HEK293 (cell line): ENCODE measurements around the gene GSAP.

Source experiments
- EGR2 ChIP-seq: fragments of 450-650 bp; formaldehyde crosslinking; IDR thresholded peaks from 2 replicates; pipeline ENCODE4 v1.5.1; 2016; ENCODE audit warnings: low read depth, missing biosample characterization, missing genetic modification characterization
- GFI1B ChIP-seq: fragments of 450-650 bp; formaldehyde crosslinking; IDR thresholded peaks from 2 replicates; pipeline ENCODE4 v1.5.1; 2016; ENCODE audit warnings: missing biosample characterization, missing genetic modification characterization
- GLI2 ChIP-seq: fragments of 450-650 bp; formaldehyde crosslinking; IDR thresholded peaks from 2 replicates; pipeline ENCODE4; 2017; ENCODE audit warnings: missing biosample characterization, missing genetic modification characterization, low read depth, borderline replicate concordance
- GLIS2 ChIP-seq: fragments of 450-650 bp; formaldehyde crosslinking; IDR thresholded peaks from 2 replicates; pipeline ENCODE4 v1.5.1; 2016; ENCODE audit warnings: missing biosample characterization, missing genetic modification characterization
- MYNN ChIP-seq: fragments of 450-650 bp; formaldehyde crosslinking; IDR thresholded peaks from 2 replicates; pipeline ENCODE4 v1.5.1; 2016; ENCODE audit warnings: missing biosample characterization, missing genetic modification characterization, borderline replicate concordance
- SALL2 ChIP-seq: fragments of 450-650 bp; formaldehyde crosslinking; IDR thresholded peaks from 2 replicates; pipeline ENCODE4 v1.5.0; 2017; ENCODE audit warnings: missing biosample characterization, mild to moderate bottlenecking, missing genetic modification characterization, borderline replicate concordance
- SP3 ChIP-seq: fragments of 450-650 bp; formaldehyde crosslinking; IDR thresholded peaks from 2 replicates; pipeline ENCODE4 v1.5.1; 2016; ENCODE audit warnings: missing biosample characterization, missing genetic modification characterization
- SP7 ChIP-seq: fragments of 450-650 bp; formaldehyde crosslinking; IDR thresholded peaks from 2 replicates; pipeline ENCODE4 v1.5.1; 2016; ENCODE audit warnings: missing biosample characterization, missing genetic modification characterization
- YY2 ChIP-seq: fragments of 450-650 bp; formaldehyde crosslinking; IDR thresholded peaks from 2 replicates; pipeline ENCODE4 v1.5.1; 2016; ENCODE audit warnings: missing biosample characterization, missing genetic modification characterization
- ZBTB21 ChIP-seq: fragments of 450-650 bp; formaldehyde crosslinking; IDR thresholded peaks from 2 replicates; pipeline ENCODE4 v1.5.1; 2017; ENCODE audit warnings: missing biosample characterization, missing genetic modification characterization
- ZBTB8A ChIP-seq: fragments of 450-650 bp; formaldehyde crosslinking; IDR thresholded peaks from 2 replicates; pipeline ENCODE4 v1.5.1; 2016; ENCODE audit warnings: missing biosample characterization, missing genetic modification characterization
- ZFHX2 ChIP-seq: fragments of 450-650 bp; formaldehyde crosslinking; conservative IDR thresholded peaks from 2 replicates; pipeline ENCODE4 v1.5.1; 2016; ENCODE audit warnings: missing biosample characterization, missing genetic modification characterization
- ZIC2 ChIP-seq: fragments of 450-650 bp; formaldehyde crosslinking; IDR thresholded peaks from 2 replicates; pipeline ENCODE4 v1.5.1; 2016; ENCODE audit warnings: missing biosample characterization, missing genetic modification characterization
- ZNF140 ChIP-seq: fragments of 450-650 bp; formaldehyde crosslinking; IDR thresholded peaks from 2 replicates; pipeline ENCODE4 v1.5.1; 2016; ENCODE audit warnings: missing biosample characterization, missing genetic modification characterization
- ZNF16 ChIP-seq: fragments of 450-650 bp; formaldehyde crosslinking; IDR thresholded peaks from 2 replicates; pipeline ENCODE4 v1.5.1; 2016; ENCODE audit warnings: low read depth, missing biosample characterization, missing genetic modification characterization
- ZNF19 ChIP-seq: fragments of 450-650 bp; formaldehyde crosslinking; IDR thresholded peaks from 2 replicates; pipeline ENCODE4; 2016; ENCODE audit warnings: missing biosample characterization, missing genetic modification characterization, low read depth
- ZNF2 ChIP-seq: fragments of 450-650 bp; formaldehyde crosslinking; IDR thresholded peaks from 2 replicates; pipeline ENCODE4 v1.5.1; 2016; ENCODE audit warnings: missing biosample characterization, missing genetic modification characterization
- ZNF221 ChIP-seq: fragments of 450-650 bp; formaldehyde crosslinking; IDR thresholded peaks from 2 replicates; pipeline ENCODE4 v1.5.1; 2017; ENCODE audit warnings: missing biosample characterization, missing genetic modification characterization, borderline replicate concordance
- ZNF248 ChIP-seq: fragments of 450-650 bp; formaldehyde crosslinking; IDR thresholded peaks from 2 replicates; pipeline ENCODE4 v1.5.1; 2017; ENCODE audit warnings: missing biosample characterization, missing genetic modification characterization
- ZNF311 ChIP-seq: fragments of 450-650 bp; formaldehyde crosslinking; IDR thresholded peaks from 2 replicates; pipeline ENCODE4 v1.5.1; 2017; ENCODE audit warnings: missing biosample characterization, missing genetic modification characterization, borderline replicate concordance
- ZNF324 ChIP-seq: fragments of 450-650 bp; formaldehyde crosslinking; IDR thresholded peaks from 2 replicates; pipeline ENCODE4 v1.5.1; 2016; ENCODE audit warnings: missing biosample characterization, missing genetic modification characterization
- ZNF354C ChIP-seq: fragments of 450-650 bp; formaldehyde crosslinking; IDR thresholded peaks from 2 replicates; pipeline ENCODE4 v1.5.1; 2016; ENCODE audit warnings: missing biosample characterization, missing genetic modification characterization, low read depth, borderline replicate concordance
- ZNF362 ChIP-seq: fragments of 450-650 bp; formaldehyde crosslinking; IDR thresholded peaks from 2 replicates; pipeline ENCODE4 v1.5.1; 2016; ENCODE audit warnings: missing biosample characterization, missing genetic modification characterization
- ZNF394 ChIP-seq: fragments of 450-650 bp; formaldehyde crosslinking; IDR thresholded peaks from 2 replicates; pipeline ENCODE4 v1.5.1; 2016; ENCODE audit warnings: missing biosample characterization, missing genetic modification characterization, mild to moderate bottlenecking, moderate library complexity, borderline replicate concordance
- ZNF426 ChIP-seq: fragments of 450-650 bp; formaldehyde crosslinking; IDR thresholded peaks from 2 replicates; pipeline ENCODE4 v1.5.1; 2017; ENCODE audit warnings: missing biosample characterization, missing genetic modification characterization, mild to moderate bottlenecking, inconsistent platforms, moderate library complexity
- ZNF521 ChIP-seq: fragments of 450-650 bp; formaldehyde crosslinking; IDR thresholded peaks from 2 replicates; pipeline ENCODE4 v1.5.1; 2017; ENCODE audit warnings: missing biosample characterization, mild to moderate bottlenecking, missing genetic modification characterization
- ZNF626 ChIP-seq: fragments of 450-650 bp; sonication (Bioruptor Pico); formaldehyde crosslinking; IDR thresholded peaks from 2 replicates; pipeline ENCODE4 v1.5.1; 2018; ENCODE audit warnings: missing biosample characterization, missing genetic modification characterization, inconsistent platforms
- ZNF654 ChIP-seq: fragments of 450-650 bp; formaldehyde crosslinking; IDR thresholded peaks from 2 replicates; pipeline ENCODE4 v1.5.1; 2016; ENCODE audit warnings: low read depth, missing biosample characterization, missing genetic modification characterization
- ZNF660 ChIP-seq: fragments of 450-650 bp; IDR thresholded peaks from 2 replicates; pipeline ENCODE4 v1.5.1; 2018; ENCODE audit warnings: missing biosample characterization, mild to moderate bottlenecking, missing genetic modification characterization
- ZNF664 ChIP-seq: fragments of 450-650 bp; formaldehyde crosslinking; IDR thresholded peaks from 2 replicates; pipeline ENCODE4 v1.5.1; 2016; ENCODE audit warnings: missing biosample characterization, missing genetic modification characterization
- ZNF776 ChIP-seq: fragments of 450-650 bp; formaldehyde crosslinking; IDR thresholded peaks from 2 replicates; pipeline ENCODE4 v1.5.0; 2017; ENCODE audit warnings: missing biosample characterization, missing genetic modification characterization, borderline replicate concordance
- ZNF843 ChIP-seq: fragments of 450-650 bp; formaldehyde crosslinking; IDR thresholded peaks from 2 replicates; pipeline ENCODE4 v1.5.1; 2016; ENCODE audit warnings: missing biosample characterization, missing genetic modification characterization
- TF ChIP-seq, protein P1 (sequence below): IDR thresholded peaks from 2 replicates; pipeline ENCODE4 v1.6.1; 2011; ENCODE audit warnings: mild to moderate bottlenecking, low read depth, low read length, borderline replicate concordance
- TF ChIP-seq, protein P2 (sequence below): fragments of 450-650 bp; formaldehyde crosslinking; IDR thresholded peaks from 2 replicates; pipeline ENCODE4 v1.5.1; 2016; ENCODE audit warnings: missing biosample characterization, missing genetic modification characterization, low read depth

The GSAP gene

GRCh38 chr7:77331938-77332695 lies 84.0 kb downstream of the GSAP start (continued):
- no peak for TF ChIP-seq GLI2
- TF ChIP-seq ZNF654 (tag by site-specific recombination): peak; percentile 82
- no peak for TF ChIP-seq ZNF324 (tag by site-specific recombination)
- 0 out of 2 replicates have a peak, but pooled peaks have one; percentile 15 for TF ChIP-seq ZBTB8A (tag by site-specific recombination)
- no peak for TF ChIP-seq ZNF2 (tag by site-specific recombination)
- no peak for TF ChIP-seq ZNF354C (tag by site-specific recombination)
- TF ChIP-seq ZNF521: no peak
- TF ChIP-seq GLIS2 (tag by site-specific recombination): no peak
- TF ChIP-seq ZNF362 (tag by site-specific recombination): no peak
- TF ChIP-seq GFI1B (tag by site-specific recombination): no peak
- TF ChIP-seq SP7 (tag by site-specific recombination): no peak
- TF ChIP-seq ZNF140: no peak
- no peak for TF ChIP-seq ZNF626 (tag by site-specific recombination)
- TF ChIP-seq ZNF776: no peak
- TF ChIP-seq, protein P1, sequence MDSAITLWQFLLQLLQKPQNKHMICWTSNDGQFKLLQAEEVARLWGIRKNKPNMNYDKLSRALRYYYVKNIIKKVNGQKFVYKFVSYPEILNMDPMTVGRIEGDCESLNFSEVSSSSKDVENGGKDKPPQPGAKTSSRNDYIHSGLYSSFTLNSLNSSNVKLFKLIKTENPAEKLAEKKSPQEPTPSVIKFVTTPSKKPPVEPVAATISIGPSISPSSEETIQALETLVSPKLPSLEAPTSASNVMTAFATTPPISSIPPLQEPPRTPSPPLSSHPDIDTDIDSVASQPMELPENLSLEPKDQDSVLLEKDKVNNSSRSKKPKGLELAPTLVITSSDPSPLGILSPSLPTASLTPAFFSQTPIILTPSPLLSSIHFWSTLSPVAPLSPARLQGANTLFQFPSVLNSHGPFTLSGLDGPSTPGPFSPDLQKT: no peak
- no peak for TF ChIP-seq ZNF426
- no peak for TF ChIP-seq ZNF311 (tag by site-specific recombination)
- no peak for TF ChIP-seq ZBTB21 (tag by site-specific recombination)
- TF ChIP-seq MYNN (tag by site-specific recombination): peak; percentile 67; the same call in 1 of the 2 replicates
- 0 out of 2 replicates have a peak, but pooled peaks have one; percentile 40 for TF ChIP-seq EGR2 (tag by site-specific recombination)
- TF ChIP-seq ZNF843 (tag by site-specific recombination): no peak
- TF ChIP-seq ZIC2: no peak
- TF ChIP-seq ZNF16: no peak
- TF ChIP-seq SP3: no peak
- TF ChIP-seq ZNF248 (tag by site-specific recombination): no peak
- no peak for TF ChIP-seq SALL2 (tag by site-specific recombination)
- peak; percentile 51; the same call in 1 of the 2 replicates for TF ChIP-seq ZNF660
- no peak for TF ChIP-seq ZNF221 (tag by site-specific recombination)
- TF ChIP-seq YY2: no peak
- TF ChIP-seq ZNF664 (tag by site-specific recombination): no peak
- TF ChIP-seq, protein P2, sequence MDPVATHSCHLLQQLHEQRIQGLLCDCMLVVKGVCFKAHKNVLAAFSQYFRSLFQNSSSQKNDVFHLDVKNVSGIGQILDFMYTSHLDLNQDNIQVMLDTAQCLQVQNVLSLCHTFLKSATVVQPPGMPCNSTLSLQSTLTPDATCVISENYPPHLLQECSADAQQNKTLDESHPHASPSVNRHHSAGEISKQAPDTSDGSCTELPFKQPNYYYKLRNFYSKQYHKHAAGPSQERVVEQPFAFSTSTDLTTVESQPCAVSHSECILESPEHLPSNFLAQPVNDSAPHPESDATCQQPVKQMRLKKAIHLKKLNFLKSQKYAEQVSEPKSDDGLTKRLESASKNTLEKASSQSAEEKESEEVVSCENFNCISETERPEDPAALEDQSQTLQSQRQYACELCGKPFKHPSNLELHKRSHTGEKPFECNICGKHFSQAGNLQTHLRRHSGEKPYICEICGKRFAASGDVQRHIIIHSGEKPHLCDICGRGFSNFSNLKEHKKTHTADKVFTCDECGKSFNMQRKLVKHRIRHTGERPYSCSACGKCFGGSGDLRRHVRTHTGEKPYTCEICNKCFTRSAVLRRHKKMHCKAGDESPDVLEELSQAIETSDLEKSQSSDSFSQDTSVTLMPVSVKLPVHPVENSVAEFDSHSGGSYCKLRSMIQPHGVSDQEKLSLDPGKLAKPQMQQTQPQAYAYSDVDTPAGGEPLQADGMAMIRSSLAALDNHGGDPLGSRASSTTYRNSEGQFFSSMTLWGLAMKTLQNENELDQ: no peak
- peak; percentile 68 for TF ChIP-seq ZFHX2 (tag by site-specific recombination)
- no peak for TF ChIP-seq ZNF394 (tag by site-specific recombination)
- TF ChIP-seq ZNF19 (tag by site-specific recombination): no peak
